T-helper 1 cell (primary cell): ENCODE results near the gene AGPAT2.

Source experiments
- DNase-seq, 5 donors: peaks; one replicate each; pipeline ENCODE4 v3.0.0-alpha.2; 2012 to 2020

AGPAT2 gene

GRCh38 chr9:136659861-136660784 is 27.1 kb downstream of the AGPAT2 start:
- DNase-seq: no peak

- no peak for DNase-seq
These were observed 28.3 kb downstream of the AGPAT2 start for GRCh38 chr9:136658849-136659535.

GRCh38 chr9:136657974-136658848 is 29.0 kb downstream of the AGPAT2 start:
- DNase-seq: no peak

- DNase-seq: no peak
These were observed 30.3 kb downstream of the AGPAT2 start for GRCh38 chr9:136656795-136657611.

- DNase-seq: no peak
These were observed 31.0 kb downstream of the AGPAT2 start for GRCh38 chr9:136656183-136656738.

GRCh38 chr9:136655536-136656182 is 31.6 kb downstream of the AGPAT2 start:
- no peak for DNase-seq

- no peak for DNase-seq
These were observed 32.3 kb downstream of the AGPAT2 start for GRCh38 chr9:136654820-136655535.

- no peak for DNase-seq
These were observed 33.8 kb downstream of the AGPAT2 start for GRCh38 chr9:136653323-136654079.

GRCh38 chr9:136651860-136652259 is 35.4 kb downstream of the AGPAT2 start:
- no peak for DNase-seq

- DNase-seq: no peak
These were observed 36.6 kb downstream of the AGPAT2 start for GRCh38 chr9:136650648-136651047.

GRCh38 chr9:136650021-136650420 is 37.2 kb downstream of the AGPAT2 start:
- no peak for DNase-seq

GRCh38 chr9:136648751-136649150 is 38.5 kb downstream of the AGPAT2 start:
- DNase-seq: peak in 1 of 5 donors; percentile 6

GRCh38 chr9:136646827-136647711 is 40.2 kb downstream of the AGPAT2 start:
- no peak for DNase-seq

GRCh38 chr9:136645903-136646754 is 41.1 kb downstream of the AGPAT2 start:
- DNase-seq: no peak

- no peak for DNase-seq
These were observed 41.8 kb downstream of the AGPAT2 start for GRCh38 chr9:136645352-136645902.

- DNase-seq: peak; percentile 44 to 65 (median 60)
These were observed 42.5 kb downstream of the AGPAT2 start for GRCh38 chr9:136644593-136645351.

GRCh38 chr9:136644343-136644592 is 43.0 kb downstream of the AGPAT2 start:
- DNase-seq: no peak
